Activated CD4-positive, alpha-beta T cell treated with anti-CD3 and anti-CD28 coated beads, Interleukin-2, amount 10 ng/mL, durations not matched to agents 7 days and 5 days (primary cell): ENCODE results near the gene FAM185A. TPM values are rescaled to one million over a fixed set of nuclear protein-coding genes. Genes with fewer than 3 reads are reported as not detected.
"Not testable (repeated sequence)": the region's sequence is repeated elsewhere in the genome, so short reads cannot be mapped to it uniquely, and the experiment has no call there.

ENCODE experiments used
- CTCF ChIA-PET: fragments of 350-600 bp; sonication (Branson Sonifier 250); formaldehyde crosslinking; loops from one replicate; lab custom pipeline; 2021; ENCODE audit warnings: antibody characterized with exemption; lab: Charles Lee
- POLR2A ChIA-PET: fragments of 350-600 bp; sonication (Branson Sonifier 250); formaldehyde crosslinking; loops from one replicate; lab custom pipeline; 2021; ENCODE audit warnings: antibody characterized with exemption; lab: Charles Lee
- DNase-seq: peaks from one replicate; pipeline ENCODE4 v3.0.0-alpha.2; 2020
- H3K27ac Mint-ChIP-seq: one replicate; pipeline ENCODE4 v1.8.0; 2021; ENCODE audit warnings: mild to moderate bottlenecking, moderate library complexity, mixed read lengths
- H3K27me3 Mint-ChIP-seq: one replicate; pipeline ENCODE4 v1.8.0; 2021; ENCODE audit warnings: mixed read lengths
- H3K36me3 Mint-ChIP-seq: one replicate; pipeline ENCODE4 v1.8.0; 2021; ENCODE audit warnings: low read depth, mixed read lengths
- H3K4me1 Mint-ChIP-seq: one replicate; pipeline ENCODE4 v1.8.0; 2021; ENCODE audit warnings: mixed read lengths
- H3K4me3 Mint-ChIP-seq: one replicate; pipeline ENCODE4 v1.8.0; 2021; ENCODE audit warnings: mild to moderate bottlenecking, moderate library complexity, mixed read lengths
- H3K9me3 Mint-ChIP-seq: one replicate; pipeline ENCODE4 v1.8.0; 2021; ENCODE audit warnings: mixed read lengths
- total RNA-seq, 2 experiments: library from RNA; stranded (reverse); gene quantifications; one replicate each; pipeline ENCODE4 v1.2.3, GENCODE V29; 2021

The FAM185A gene
- 1 to 10 TPM; 8.3 to 8.4 TPM for total RNA-seq

DNA sequence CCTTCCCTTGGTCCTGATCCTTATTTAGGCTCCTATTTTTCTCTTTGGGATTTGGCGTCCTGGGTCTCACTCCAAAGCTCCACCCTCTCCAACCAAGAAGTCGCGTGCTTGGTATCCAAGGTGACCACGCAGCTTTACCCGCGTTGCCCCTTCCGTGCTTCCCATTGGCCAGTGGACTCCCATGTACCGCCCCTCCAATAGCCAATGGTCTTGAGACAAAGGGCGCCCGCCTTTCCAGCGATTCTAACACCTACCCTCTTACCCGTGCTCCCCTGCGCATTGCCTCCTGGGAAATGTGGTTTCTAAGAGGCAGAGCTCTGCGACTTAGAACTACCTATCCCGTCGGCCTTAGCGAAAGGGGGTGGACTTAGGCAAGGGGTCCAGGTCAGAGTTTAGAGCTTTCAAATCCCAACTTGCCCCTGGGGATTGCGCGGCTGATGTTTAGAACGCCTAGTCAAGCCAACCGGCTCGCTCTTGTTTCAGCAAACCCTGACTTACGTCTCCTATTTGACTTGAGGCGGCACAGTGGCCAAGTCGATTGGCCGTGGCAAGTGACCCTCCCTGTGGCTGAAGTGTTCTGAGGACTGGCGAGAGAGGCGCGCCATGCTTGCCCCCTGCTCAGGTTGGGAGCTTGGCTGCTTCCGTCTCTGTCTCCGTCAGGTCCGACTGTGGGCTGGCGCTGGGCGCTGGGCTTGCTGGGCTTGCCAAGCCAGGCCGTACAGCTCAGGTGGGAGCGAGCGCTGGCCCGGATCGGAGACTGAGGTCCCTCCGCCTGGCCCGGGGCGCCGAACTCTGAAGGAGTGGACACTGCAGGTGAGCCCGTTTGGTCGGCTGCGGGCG lies at the start of gene FAM185A:
Gene FAM185A (plus strand): TSS at position 395 of the 840 bp plus-strand sequence. CDS start 209 bp downstream, at position 604.
- peak within 1 kb of the TSS; percentile 88 for H3K27ac Mint-ChIP-seq
- H3K9me3 Mint-ChIP-seq, H3K36me3 Mint-ChIP-seq, H3K27me3 Mint-ChIP-seq: not testable (repeated sequence)
- DNase-seq: peak; percentile 98
- ChIA-PET CTCF (interaction anchor here (1.2 kb wide), 1 partner anchor 323 kb away, joined by 3 read pairs; no protein-coding TSS in a partner anchor), POLR2A (interaction anchor here (1.4 kb wide), 1 partner anchor 326 kb away, joined by 7 read pairs; the partner anchor contains the start of genes ARMC10 and FBXL13)
- peaks cover 25% of the 10 kb centered on the region for H3K4me1 Mint-ChIP-seq
- H3K4me3 Mint-ChIP-seq: peak within 1 kb of the TSS; percentile 81

DNA sequence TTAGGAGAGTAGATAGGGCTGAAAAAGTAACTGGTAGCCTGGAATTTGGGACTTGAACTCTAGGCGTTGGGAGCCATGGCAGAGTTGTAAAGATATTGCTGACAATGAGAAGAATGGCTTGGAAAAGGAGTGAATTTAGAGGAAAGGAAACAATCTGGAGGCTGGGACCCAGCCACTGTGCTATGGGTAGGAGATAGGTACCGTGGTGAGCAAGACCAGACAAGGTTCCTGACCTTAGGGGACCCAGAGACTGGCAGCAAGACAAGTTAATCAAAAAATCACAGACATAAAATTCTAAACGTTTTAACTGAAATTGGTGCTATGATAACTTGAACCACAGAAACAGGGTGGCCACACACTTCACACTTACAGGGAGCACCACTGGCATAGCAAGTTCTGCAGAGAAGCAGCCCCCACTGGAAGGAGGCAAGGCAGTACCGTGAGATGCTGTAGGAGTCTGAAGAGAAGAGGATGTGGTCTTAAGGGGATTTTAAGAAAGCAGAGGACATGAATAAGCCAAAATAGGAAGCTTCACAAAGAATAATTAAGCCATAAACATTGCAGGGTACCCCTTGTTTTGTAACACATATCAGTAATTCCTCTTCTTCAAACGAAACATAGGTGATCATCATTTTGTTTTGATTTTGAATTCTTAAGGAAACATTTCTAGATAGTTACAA lies 35.6 kb upstream of the FAM185A start:
- Mint-ChIP-seq H3K4me3 (peak overlapping the region; percentile 37), H3K27ac (peak overlapping the region; percentile 93), H3K4me1 (peaks cover 27% of the 10 kb centered on the region)
- DNase-seq: peak; percentile 42
- H3K36me3 Mint-ChIP-seq, H3K9me3 Mint-ChIP-seq, CTCF ChIA-PET, POLR2A ChIA-PET, H3K27me3 Mint-ChIP-seq: not testable (repeated sequence)

DNA sequence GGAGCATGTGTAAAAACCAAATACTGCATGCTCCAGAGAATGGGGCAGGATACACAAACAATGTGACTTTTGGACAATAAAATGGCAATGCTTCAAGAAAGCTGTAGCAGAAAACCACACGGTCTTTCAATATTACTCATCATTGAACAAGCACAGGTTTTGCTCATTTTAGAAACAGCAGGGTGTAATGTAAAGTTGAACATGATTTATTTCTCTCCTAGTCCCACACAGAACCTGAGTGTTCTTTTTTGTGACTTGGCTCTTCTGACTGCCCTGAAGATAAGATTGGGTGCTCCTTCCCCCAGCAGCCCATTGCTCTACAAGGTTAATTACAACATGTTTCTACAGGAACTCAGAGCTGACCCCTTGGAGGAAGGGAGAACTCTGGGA lies 35.1 kb upstream of the FAM185A start:
- peaks cover 28% of the 10 kb centered on the region for H3K4me1 Mint-ChIP-seq

DNA sequence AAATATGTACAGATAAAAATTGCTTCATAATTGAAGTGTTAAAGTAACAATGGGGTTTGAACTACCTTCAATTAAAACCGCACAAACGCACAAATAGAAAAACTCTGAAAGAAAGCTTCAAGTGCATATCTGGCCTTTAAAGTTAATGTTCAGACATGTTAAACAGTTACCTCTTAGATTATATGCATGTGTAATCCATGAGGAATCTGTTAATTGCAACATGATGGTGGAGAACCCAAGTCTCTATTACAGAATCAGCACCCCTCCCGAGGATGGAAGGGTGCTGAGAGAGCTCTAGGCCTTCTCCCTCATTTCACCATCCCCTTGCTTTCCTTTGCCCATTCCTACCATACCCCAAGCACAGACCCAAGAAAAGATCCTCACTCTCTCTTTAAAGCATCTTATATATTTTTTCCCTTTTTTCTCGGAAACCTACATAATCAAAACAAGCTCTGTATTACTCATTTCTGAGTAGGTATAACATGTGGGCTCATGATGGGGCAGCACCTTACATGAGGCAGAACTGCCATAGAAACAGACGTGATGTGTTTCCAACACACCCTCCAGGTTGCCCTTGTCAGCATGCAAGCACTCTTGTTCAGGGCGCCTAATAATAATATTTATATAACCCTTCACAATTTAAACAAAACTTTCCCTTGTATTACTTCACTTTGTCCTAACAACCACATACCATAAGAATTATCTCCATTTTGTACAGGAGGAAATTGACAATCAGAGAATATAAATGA lies 33.9 kb upstream of the FAM185A start:
- DNase-seq, H3K27ac Mint-ChIP-seq, H3K4me3 Mint-ChIP-seq, H3K27me3 Mint-ChIP-seq, CTCF ChIA-PET, H3K9me3 Mint-ChIP-seq, H3K36me3 Mint-ChIP-seq, POLR2A ChIA-PET: not testable (repeated sequence)
- peaks cover 28% of the 10 kb centered on the region for H3K4me1 Mint-ChIP-seq

More for the DNA sequence above, 35.1 kb upstream of the FAM185A start:
- peak overlapping the region; percentile 37 for H3K4me3 Mint-ChIP-seq
- H3K27me3 Mint-ChIP-seq, CTCF ChIA-PET, POLR2A ChIA-PET, H3K9me3 Mint-ChIP-seq, DNase-seq, H3K36me3 Mint-ChIP-seq: not testable (repeated sequence)
- peak overlapping the region; percentile 93 for H3K27ac Mint-ChIP-seq

DNA sequence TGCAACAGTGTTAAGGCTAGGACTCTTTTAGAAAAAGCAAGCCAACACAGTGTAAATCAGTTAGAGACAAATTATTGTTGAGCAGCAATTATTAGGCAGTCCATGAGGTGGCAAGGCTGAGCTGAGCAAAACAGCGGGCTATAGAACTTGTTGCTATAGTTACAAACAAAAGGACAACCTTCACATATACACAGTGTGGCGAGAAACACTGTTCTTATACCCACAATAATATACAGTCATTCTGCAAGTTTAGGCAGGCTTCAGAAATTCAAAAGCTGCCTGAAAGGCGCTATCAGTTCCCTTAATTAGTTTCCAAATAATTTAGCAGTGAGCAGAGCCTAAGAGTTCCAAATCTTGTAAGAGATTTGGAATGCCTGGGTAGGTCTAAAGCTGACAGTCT lies 33.1 kb upstream of the FAM185A start:
- H3K36me3 Mint-ChIP-seq, H3K27ac Mint-ChIP-seq, H3K4me3 Mint-ChIP-seq, POLR2A ChIA-PET, CTCF ChIA-PET, H3K27me3 Mint-ChIP-seq, DNase-seq, H3K9me3 Mint-ChIP-seq: not testable (repeated sequence)
- peaks cover 28% of the 10 kb centered on the region for H3K4me1 Mint-ChIP-seq

DNA sequence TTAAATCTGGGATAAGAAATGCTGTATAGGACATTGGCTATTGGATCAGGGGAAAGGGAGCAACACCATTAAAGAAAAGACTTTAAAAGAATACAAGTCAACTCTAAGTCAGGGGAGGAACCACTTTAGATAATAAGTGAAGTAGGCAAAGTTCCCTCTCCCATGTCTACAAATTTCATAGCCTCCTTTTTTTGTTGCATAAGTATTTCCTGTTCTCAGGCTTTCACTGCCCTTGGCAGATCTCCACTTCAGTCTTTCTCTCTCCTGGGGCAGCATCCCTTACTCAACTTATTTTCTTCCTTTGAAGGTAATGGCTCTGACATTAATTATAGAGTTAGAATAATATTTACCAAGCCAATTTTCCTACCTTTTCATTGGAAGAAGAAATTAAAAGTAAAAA lies 30.3 kb upstream of the FAM185A start:
- H3K36me3 Mint-ChIP-seq, CTCF ChIA-PET, H3K9me3 Mint-ChIP-seq, H3K27ac Mint-ChIP-seq, H3K4me3 Mint-ChIP-seq, DNase-seq, POLR2A ChIA-PET: not testable (repeated sequence)
- Mint-ChIP-seq H3K27me3 (peaks cover 11% of the 10 kb centered on the region), H3K4me1 (peaks cover 12% of the 10 kb centered on the region)

DNA sequence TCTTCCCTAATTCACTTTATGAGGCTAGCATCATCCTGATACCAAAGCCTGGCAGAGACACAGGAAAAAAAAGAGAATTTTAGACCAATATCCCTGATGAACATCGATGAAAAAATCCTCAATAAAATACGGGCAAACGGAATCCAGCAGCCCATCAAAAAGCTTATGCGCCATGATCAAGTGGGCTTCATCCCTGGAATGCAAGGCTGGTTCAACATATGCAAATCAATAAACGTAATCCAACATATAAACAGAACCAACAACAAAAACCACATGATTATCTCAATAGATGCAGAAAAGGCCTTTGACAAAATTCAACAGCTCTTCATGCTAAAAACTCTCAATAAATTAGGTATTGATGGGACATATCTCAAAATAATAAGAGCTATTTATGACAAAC lies 22.6 kb upstream of the FAM185A start:
- H3K4me1 Mint-ChIP-seq, POLR2A ChIA-PET, H3K27ac Mint-ChIP-seq, DNase-seq, CTCF ChIA-PET, H3K4me3 Mint-ChIP-seq, H3K36me3 Mint-ChIP-seq: not testable (repeated sequence)
- Mint-ChIP-seq H3K27me3 (peaks cover 29% of the 10 kb centered on the region), H3K9me3 (peaks cover 19% of the 10 kb centered on the region)

DNA sequence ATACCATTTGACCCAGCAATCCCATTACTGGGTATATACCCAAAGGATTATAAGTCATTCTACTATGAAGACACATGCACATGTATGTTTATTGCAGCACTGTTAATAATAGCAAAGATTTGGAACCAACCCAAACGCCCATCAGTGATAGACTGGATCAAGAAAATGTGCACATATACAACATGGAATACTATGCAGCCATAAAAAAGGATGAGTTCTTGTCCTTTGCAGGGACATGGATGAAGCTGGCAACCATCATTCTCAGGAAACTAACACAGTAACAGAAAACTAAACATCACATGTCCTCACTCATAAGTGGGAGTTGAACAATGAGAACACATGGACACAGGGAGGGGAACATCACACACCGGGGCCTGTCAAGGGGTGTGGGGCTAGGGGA lies 19.1 kb upstream of the FAM185A start:
- H3K4me3 Mint-ChIP-seq, H3K9me3 Mint-ChIP-seq, POLR2A ChIA-PET, DNase-seq, H3K36me3 Mint-ChIP-seq, CTCF ChIA-PET, H3K27ac Mint-ChIP-seq, H3K4me1 Mint-ChIP-seq: not testable (repeated sequence)
- peaks cover 17% of the 10 kb centered on the region for H3K27me3 Mint-ChIP-seq

DNA sequence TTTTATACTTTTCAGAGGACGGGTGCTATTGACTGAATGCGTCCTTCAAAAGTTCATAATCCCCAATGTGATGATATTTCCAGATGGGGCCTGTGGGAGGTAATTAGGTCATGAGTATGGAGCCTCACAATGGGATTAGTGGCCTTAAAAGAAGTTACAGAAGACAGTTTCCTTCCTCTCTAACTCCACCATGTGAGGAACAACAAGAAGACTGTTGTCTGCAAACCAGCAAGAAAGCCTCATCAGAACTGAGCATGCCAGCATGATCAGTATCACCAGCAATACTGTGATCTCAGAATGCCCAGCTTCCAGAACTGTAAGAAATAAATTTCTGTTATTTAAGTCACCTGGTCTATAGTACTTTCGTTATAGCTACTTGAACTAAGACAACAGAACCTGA lies 18.4 kb upstream of the FAM185A start:
- H3K27ac Mint-ChIP-seq, DNase-seq, H3K4me3 Mint-ChIP-seq, POLR2A ChIA-PET, H3K4me1 Mint-ChIP-seq, H3K36me3 Mint-ChIP-seq, CTCF ChIA-PET, H3K9me3 Mint-ChIP-seq: not testable (repeated sequence)
- H3K27me3 Mint-ChIP-seq: peaks cover 13% of the 10 kb centered on the region

DNA sequence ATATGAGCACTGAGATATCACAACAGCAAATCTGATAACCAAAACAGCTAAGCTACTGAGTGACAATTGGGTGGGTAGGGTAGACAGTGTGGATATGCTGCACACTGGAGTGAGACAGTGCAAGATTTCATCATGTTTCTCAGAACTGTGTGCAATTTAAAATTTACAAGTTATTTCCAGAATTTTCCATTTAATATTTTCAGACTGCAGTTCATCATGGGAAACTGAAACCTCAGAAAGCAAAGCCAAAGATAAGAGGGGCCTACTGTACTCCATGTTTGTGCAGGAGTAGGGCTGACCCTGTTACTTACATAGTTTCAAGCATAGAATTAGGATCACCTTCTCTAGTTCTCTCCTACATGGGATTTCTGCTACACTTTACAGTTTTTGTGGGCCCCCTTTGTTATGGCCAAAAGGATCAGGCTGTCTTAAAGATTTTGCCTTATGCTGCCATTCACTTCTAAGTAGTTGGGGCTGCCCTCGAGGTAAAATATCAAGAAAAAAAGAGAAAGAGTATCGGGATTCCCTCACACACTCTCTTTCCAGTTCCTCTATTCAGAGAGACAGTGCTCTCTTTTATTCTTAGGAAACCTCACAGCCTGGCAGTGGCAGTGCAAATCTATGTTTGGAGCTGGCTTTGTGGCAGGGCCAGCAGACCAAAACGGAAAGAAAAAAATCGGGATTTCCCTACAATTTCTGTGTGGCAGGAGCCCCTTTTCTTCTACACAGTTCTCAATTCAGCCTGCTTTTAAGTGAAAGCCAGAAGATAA lies 6.6 kb upstream of the FAM185A start:
- H3K27ac Mint-ChIP-seq, DNase-seq, H3K36me3 Mint-ChIP-seq, H3K9me3 Mint-ChIP-seq, POLR2A ChIA-PET, H3K27me3 Mint-ChIP-seq, H3K4me3 Mint-ChIP-seq: not testable (repeated sequence)
- H3K4me1 Mint-ChIP-seq: peaks cover 16% of the 10 kb centered on the region
- CTCF ChIA-PET: interaction anchor here (0.7 kb wide), 1 partner anchor 125 kb away, joined by 3 read pairs; no protein-coding TSS in a partner anchor

DNA sequence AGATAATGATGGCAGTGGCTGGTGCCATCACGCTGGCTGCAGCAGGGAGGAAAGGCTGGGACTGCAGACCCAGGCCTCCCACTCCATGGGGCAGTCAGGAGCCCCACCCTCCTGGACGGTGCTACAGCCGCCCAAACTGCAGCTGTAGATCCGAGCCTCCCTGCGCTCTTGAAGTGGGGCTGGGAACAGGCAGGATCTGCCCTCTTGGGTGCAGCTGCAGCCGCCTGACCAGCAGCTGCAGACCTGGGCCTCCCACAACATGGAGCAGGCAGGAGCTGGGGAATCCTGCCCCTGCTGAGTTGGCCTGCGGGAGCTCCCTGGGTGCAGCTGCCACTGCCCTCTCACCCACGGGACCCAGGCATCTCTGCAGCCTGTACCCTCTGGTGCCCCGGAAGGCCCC lies 4.9 kb upstream of the FAM185A start:
- peaks cover 24% of the 10 kb centered on the region for H3K4me1 Mint-ChIP-seq
- H3K4me3 Mint-ChIP-seq, H3K9me3 Mint-ChIP-seq, H3K36me3 Mint-ChIP-seq, H3K27ac Mint-ChIP-seq, CTCF ChIA-PET, DNase-seq, H3K27me3 Mint-ChIP-seq, POLR2A ChIA-PET: not testable (repeated sequence)

DNA sequence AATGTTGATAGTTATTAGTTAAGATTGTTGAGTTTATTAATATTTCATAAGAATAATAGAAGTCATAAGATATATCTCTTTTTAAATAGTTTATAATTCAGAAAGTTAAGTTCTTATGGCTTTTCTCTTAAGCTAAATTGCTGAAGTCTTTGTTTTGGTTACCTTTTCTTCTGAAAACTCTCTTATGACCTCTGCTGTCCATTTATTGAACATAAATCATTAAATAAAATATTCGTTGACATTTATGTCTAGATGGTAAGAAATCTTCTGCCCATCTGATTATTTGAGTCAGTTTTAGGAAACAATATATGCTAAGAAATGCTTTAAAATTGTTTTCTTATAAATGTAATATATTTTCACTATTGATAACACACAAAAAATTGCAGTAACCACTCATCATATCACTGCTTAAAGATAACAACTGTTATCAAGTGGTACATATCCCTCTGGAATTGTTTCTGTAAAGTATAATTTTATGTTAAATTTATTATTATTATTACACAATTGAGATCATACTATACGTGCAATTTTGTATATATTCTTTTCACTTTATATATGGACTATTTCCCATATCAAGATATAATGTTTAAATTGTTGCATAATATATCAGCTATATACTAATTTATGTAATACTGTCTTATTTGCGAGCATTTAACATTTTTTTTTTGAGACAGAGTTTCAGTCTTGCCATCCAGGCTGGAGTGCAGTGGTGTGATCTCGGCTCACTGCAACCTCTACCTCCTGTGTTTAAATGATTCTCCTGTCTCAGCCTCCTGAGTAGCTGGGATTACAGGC lies 3.1 kb upstream of the FAM185A start:
- H3K27ac Mint-ChIP-seq, CTCF ChIA-PET, H3K27me3 Mint-ChIP-seq, H3K9me3 Mint-ChIP-seq, H3K36me3 Mint-ChIP-seq, H3K4me3 Mint-ChIP-seq, DNase-seq, POLR2A ChIA-PET: not testable (repeated sequence)
- H3K4me1 Mint-ChIP-seq: peaks cover 32% of the 10 kb centered on the region
